COLO668 (cell line): ENCODE measurements around the gene ZFR2.
A peak's percentile ranks its signal among the peaks of the same experiment; 100 is the strongest.
"Not testable (repeated sequence)": the region's sequence is repeated elsewhere in the genome, so short reads cannot be mapped to it uniquely, and the experiment has no call there.

ENCODE experiments used
- DNase-seq: peaks from one replicate; lab custom pipeline; 2025; ENCODE audit not compliant: unreplicated experiment; lab: John Stamatoyannopoulos, UW

ZFR2 gene

DNA sequence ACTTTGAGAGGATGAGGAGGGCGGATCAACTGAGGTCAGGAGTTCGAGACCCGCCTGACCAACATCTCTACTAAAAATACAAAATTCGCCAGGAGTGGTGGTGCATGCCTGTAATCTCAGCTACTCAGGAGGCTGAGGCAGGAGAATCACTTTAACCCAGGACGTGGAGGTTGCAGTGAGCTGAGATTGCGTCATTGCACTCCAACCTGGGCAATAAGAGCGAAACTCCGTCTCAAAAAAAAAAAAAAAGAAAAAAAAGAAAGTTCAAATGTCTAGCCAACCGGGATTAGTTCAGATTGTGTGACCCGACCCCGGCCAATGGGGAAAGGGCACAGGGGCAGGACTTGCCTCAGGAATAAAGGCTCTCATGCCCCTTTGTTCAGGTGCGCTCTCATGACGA is 5.9 kb upstream of the ZFR2 start:
- DNase-seq = not testable (repeated sequence)

GRCh38 chr19:3873151-3873550 is 4.3 kb upstream of the ZFR2 start:
- DNase-seq = no peak

- no peak for DNase-seq
These were observed 668 bp downstream of the ZFR2 start for GRCh38 chr19:3867971-3868769.

DNA sequence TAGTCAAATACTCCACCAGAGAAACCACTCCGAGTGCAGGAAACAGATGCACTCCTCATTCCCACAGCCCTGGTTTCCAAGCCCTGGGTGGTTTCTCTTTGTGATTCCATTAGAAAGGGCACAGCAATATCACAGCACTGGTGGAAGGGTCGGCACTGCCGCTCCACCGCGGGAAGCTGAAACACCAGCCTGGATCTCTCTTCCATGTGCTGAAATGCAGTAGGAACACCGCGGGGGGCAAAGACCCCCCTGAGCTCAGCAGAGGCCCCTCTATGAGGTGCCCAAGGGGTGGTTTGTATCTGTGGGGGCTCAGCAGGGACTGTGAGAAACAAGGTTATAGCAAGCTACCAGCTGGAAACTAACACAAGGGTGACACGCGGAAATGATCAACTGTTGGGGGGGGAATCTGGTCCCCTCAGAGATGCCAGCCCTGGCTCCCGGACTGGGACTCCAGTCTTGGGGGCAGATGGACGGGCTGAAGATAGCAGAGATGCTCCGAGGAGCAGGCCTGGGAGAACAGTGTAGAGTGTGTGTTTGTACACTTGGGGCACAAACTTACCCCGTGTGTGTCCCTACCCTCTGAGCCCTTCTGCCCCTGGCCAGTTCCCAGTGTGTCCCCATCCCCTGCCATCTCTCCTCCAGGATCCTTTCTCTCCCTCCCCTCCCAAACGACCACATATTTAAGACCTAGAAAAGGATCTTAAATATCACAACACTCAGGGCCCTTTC is 1.8 kb downstream of the ZFR2 start:
- DNase-seq = no peak

GRCh38 chr19:3863648-3864047 is 5.2 kb downstream of the ZFR2 start:
- no peak for DNase-seq

DNA sequence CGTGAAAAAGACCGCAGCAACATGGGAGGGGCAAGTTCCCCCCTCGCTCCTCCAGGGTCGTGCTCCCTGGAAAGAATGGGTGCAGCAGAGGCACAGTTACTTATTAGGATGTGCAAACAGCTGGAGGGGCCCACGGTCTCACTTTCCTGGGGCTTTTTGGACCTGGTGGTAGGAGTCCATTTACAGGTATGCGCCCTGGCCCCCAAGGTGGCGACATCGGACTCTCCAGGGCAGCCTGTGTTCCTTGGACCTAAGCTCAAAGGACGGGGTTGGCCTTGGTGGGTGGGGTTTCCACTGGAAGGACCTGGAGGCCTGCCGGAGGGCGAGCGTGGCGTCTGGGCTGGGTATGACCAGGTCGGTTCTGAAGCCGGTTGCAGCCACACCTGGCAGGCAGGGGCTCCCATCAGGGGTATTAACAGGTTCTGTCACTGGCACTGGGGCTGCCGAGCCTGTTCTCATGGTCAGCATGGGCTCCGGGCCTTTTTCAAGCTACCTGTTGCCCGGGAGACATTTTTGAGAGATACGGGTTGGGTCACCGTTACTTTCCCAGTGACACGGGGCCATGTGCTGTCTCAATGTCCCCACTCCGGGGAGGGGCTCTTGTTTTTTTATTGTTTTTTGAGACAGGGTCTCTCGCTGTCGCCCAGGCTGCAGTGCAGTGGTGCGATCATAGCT is 5.9 kb downstream of the ZFR2 start:
- no peak for DNase-seq

DNA sequence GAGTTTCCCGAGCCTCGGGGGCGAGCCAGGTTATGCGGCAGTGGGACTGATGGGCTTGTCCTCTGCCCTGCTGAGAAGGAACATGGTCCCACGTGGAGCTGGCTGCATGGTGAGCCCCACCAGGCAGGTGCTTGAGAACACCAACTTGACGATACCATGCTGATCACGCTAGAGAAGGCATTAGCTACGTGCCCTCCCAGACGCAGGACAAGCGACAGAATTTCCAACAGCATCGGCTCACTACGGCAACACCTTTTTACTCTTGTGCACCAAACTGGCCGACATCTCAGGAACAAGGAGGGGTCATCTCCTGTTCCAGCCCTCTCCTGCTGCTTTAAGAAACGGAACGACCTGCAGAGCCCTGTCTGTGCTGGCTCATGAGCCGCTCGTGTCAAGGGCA is 8.3 kb downstream of the ZFR2 start:
- no peak for DNase-seq

- DNase-seq = peak; percentile 60
These were observed 11.3 kb downstream of the ZFR2 start for GRCh38 chr19:3857449-3858003.

DNA sequence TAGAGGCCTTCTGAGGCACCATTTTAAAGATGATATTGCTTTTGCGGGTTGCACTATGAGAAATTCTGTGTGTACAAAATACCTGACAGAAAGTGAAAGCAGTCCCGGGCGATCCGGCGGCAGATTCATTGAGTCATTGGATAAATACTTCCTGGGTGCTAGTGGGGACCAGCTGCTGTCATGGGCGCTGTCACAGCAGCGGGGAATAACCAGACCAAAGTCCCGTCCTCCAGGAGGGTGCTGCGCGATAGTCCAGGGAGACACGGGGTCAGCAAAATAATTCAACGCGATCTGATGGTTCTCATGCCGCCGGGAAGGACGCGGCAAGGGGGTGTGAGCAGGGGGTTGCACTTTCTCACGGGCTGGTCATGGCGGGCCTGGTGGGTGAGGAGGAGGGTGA is 13.5 kb downstream of the ZFR2 start:
- DNase-seq = peak; percentile 75

GRCh38 chr19:3852614-3853254 is 16.1 kb downstream of the ZFR2 start:
- no peak for DNase-seq

GRCh38 chr19:3852177-3852511 is 16.7 kb downstream of the ZFR2 start:
- DNase-seq = no peak

GRCh38 chr19:3851254-3852176 is 17.3 kb downstream of the ZFR2 start:
- no peak for DNase-seq

- no peak for DNase-seq
These were observed 18.4 kb downstream of the ZFR2 start for GRCh38 chr19:3850320-3850972.

DNA sequence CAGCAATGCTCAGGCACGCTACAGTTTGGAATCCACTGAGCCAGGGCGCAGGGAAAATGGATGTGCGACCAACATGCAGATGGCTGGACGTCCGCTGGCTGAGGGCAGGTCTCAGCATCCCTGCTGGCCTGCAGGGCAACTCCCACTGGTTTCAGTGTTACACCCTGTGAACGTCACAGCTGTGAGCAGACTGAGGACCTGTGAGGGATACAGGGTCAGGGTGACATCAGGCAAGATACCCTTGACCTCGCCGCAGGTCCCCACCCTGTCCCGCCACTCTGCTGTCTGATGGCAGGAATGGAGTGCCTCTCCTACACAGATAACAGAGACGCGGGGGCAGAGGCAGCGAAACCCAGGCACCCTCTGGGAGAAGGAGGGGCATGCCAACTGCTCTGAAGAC is 19.1 kb downstream of the ZFR2 start:
- DNase-seq = no peak

GRCh38 chr19:3849092-3849491 is 19.7 kb downstream of the ZFR2 start:
- DNase-seq = no peak

- no peak for DNase-seq
These were observed 24.2 kb downstream of the ZFR2 start for GRCh38 chr19:3844596-3844995.

DNA sequence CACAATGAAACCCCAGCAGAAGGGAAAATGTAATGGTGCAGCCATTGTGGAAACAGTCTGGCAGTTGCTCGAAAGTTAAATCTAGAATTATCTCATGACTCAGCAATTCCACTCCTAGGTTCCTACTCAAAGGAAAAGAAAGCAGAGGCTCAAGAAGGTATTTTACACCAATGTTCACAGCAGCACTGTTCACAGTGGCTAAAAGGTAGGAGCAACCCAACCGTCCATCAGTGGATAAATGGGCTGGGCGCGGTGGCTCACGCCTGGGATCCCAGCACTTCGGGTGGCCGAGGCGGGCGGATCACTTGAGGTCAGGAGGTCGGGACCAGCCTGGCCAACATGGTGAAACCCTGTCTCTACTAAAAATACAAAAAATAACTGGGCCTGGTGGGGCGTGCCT is 25.9 kb downstream of the ZFR2 start:
- DNase-seq = no peak

GRCh38 chr19:3840804-3841203 is 28.0 kb downstream of the ZFR2 start:
- no peak for DNase-seq

GRCh38 chr19:3839941-3840340 is 28.9 kb downstream of the ZFR2 start:
- no peak for DNase-seq

- no peak for DNase-seq
These were observed 30.2 kb downstream of the ZFR2 start for GRCh38 chr19:3838661-3839060.
